GM21619 (cell line): ENCODE results near the gene SYNGAP1.
"Not testable (repeated sequence)": the region's sequence is repeated elsewhere in the genome, so short reads cannot be mapped to it uniquely, and the experiment has no call there.

Experiments used
- ATAC-seq: cut with Tn5 transposase; IDR thresholded peaks from one replicate; pipeline ENCODE4 v1.9.1; 2021; ENCODE audit not compliant: unreplicated experiment

SYNGAP1 gene

GRCh38 chr6:33419580-33420490 lies at the start of gene SYNGAP1:
Gene SYNGAP1 (plus strand): TSS chr6:33420065. CDS start chr6:33420265, 200 bp downstream.
- no peak for ATAC-seq

- not testable (repeated sequence) for ATAC-seq
Observed at GRCh38 chr6:33371901-33372300, 48.0 kb upstream of the SYNGAP1 start.

GRCh38 chr6:33372526-33373123 lies 47.2 kb upstream of the SYNGAP1 start:
- no peak for ATAC-seq

- ATAC-seq = no peak
Observed at GRCh38 chr6:33373960-33374910, 45.6 kb upstream of the SYNGAP1 start.

GRCh38 chr6:33375143-33375671 lies 44.7 kb upstream of the SYNGAP1 start:
- no peak for ATAC-seq

- ATAC-seq = no peak
Observed at GRCh38 chr6:33377171-33377570, 42.7 kb upstream of the SYNGAP1 start.

GRCh38 chr6:33379184-33379583 lies 40.7 kb upstream of the SYNGAP1 start:
- ATAC-seq = not testable (repeated sequence)

- no peak for ATAC-seq
Observed at GRCh38 chr6:33380272-33380981, 39.4 kb upstream of the SYNGAP1 start.

GRCh38 chr6:33383427-33384185 lies 36.3 kb upstream of the SYNGAP1 start:
- no peak for ATAC-seq

- no peak for ATAC-seq
Observed at GRCh38 chr6:33384581-33385020, 35.3 kb upstream of the SYNGAP1 start.

GRCh38 chr6:33390173-33390572 lies 29.7 kb upstream of the SYNGAP1 start:
- no peak for ATAC-seq

GRCh38 chr6:33390767-33391277 lies 29.0 kb upstream of the SYNGAP1 start:
- no peak for ATAC-seq

- ATAC-seq = peak; percentile 81
Observed at GRCh38 chr6:33391278-33391921, 28.5 kb upstream of the SYNGAP1 start, which contains the start of gene KIFC1. Gene KIFC1 (plus strand): TSS chr6:33391823. CDS start chr6:33391986, 163 bp downstream.

GRCh38 chr6:33391922-33392594 lies 27.8 kb upstream of the SYNGAP1 start:
- ATAC-seq = no peak

GRCh38 chr6:33392595-33392948 lies 27.3 kb upstream of the SYNGAP1 start:
- no peak for ATAC-seq

GRCh38 chr6:33392979-33393378 lies 26.9 kb upstream of the SYNGAP1 start:
- no peak for ATAC-seq

GRCh38 chr6:33397541-33397940 lies 22.3 kb upstream of the SYNGAP1 start:
- no peak for ATAC-seq

- ATAC-seq = not testable (repeated sequence)
Observed at GRCh38 chr6:33398601-33399000, 21.3 kb upstream of the SYNGAP1 start.
